CD14-positive monocyte (primary cell): ENCODE measurements around the gene UBR2. TPM values are rescaled to one million over a fixed set of nuclear protein-coding genes. Genes with fewer than 3 reads are reported as not detected.
"Not testable (repeated sequence)": the region's sequence is repeated elsewhere in the genome, so short reads cannot be mapped to it uniquely, and the experiment has no call there.

Experiments used
- DNase-seq, 3 donors: peaks; one replicate each; pipeline ENCODE4 v3.0.0-alpha.2; 2011 to 2022
- H2AFZ ChIP-seq: 2 replicates; pipeline ENCODE4 v1.6.0; 2012; ENCODE audit warnings: mild to moderate bottlenecking, low read depth, low read length, inconsistent platforms; ENCODE audit not compliant: insufficient read depth, poor library complexity, severe bottlenecking
- H3K27ac ChIP-seq, 2 donors: 1 replicate in 1 of 2; 2 replicates in 1 of 2; pipeline ENCODE4 v1.5.1; 2012 to 2013; ENCODE audit warnings: low read length in 2 of 2, control low read depth in 1 of 2, inconsistent platforms in 1 of 2, low read depth in 1 of 2, mild to moderate bottlenecking in 1 of 2
- H3K27me3 ChIP-seq, 2 donors: one replicate each; pipeline versions ENCODE4 v1.6.0 to v1.6.1; 2011 to 2013; ENCODE audit warnings: low read length in 2 of 2; ENCODE audit not compliant: control insufficient read depth in 2 of 2, insufficient read depth in 2 of 2
- H3K36me3 ChIP-seq, 2 donors: replicated peaks in 1 of 2; 1 replicate in 1 of 2; 2 replicates in 1 of 2; pipeline versions ENCODE4 v1.5.1 to v1.6.1; 2012 to 2013; ENCODE audit warnings: low read length in 2 of 2, control low read depth in 1 of 2, inconsistent platforms in 1 of 2, mild to moderate bottlenecking in 1 of 2; ENCODE audit not compliant: insufficient read depth in 2 of 2, control insufficient read depth in 1 of 2
- H3K4me1 ChIP-seq, 2 donors: 1 replicate in 1 of 2; 2 replicates in 1 of 2; pipeline versions ENCODE4 v1.5.1 to v1.6.1; 2012 to 2013; ENCODE audit warnings: low read length in 2 of 2, control low read depth in 1 of 2, inconsistent platforms in 1 of 2, mild to moderate bottlenecking in 1 of 2, moderate library complexity in 1 of 2; ENCODE audit not compliant: insufficient read depth in 2 of 2, control insufficient read depth in 1 of 2
- H3K4me2 ChIP-seq: replicated peaks from 2 replicates; pipeline ENCODE3; 2012; ENCODE audit warnings: low read length, moderate library complexity, mild to moderate bottlenecking; ENCODE audit not compliant: poor library complexity, severe bottlenecking; ENCODE audit errors: extremely low read depth
- H3K4me3 ChIP-seq, 3 experiments: fragments of 200-600 bp in 1 of 3; sonication (generic) in 1 of 3; replicated peaks in 1 of 3; 1 replicate in 2 of 3; 2 replicates in 1 of 3; pipeline ENCODE4 v1.5.1; 2011 to 2013; ENCODE audit warnings: low read length in 3 of 3, mild to moderate bottlenecking in 3 of 3, control low read depth in 2 of 3, low read depth in 2 of 3, inconsistent platforms in 1 of 3, moderate library complexity in 1 of 3
- H3K79me2 ChIP-seq: 2 replicates; pipeline ENCODE4 v1.6.0; 2012; ENCODE audit warnings: mild to moderate bottlenecking, control low read depth, inconsistent platforms, low read length, moderate library complexity; ENCODE audit not compliant: insufficient read depth
- H3K9ac ChIP-seq: 2 replicates; pipeline ENCODE4 v1.6.0; 2017; ENCODE audit warnings: low read length, mild to moderate bottlenecking; ENCODE audit not compliant: insufficient read depth, poor library complexity, severe bottlenecking
- H3K9me3 ChIP-seq, 2 donors: replicated peaks in 1 of 2; 1 replicate in 1 of 2; 2 replicates in 1 of 2; pipeline versions ENCODE4 v1.5.1 to v1.6.1; 2012 to 2013; ENCODE audit warnings: low read length in 2 of 2, control low read depth in 1 of 2; ENCODE audit not compliant: control insufficient read depth in 1 of 2, insufficient read depth in 1 of 2
- H4K20me1 ChIP-seq: 2 replicates; pipeline ENCODE4 v1.6.0; 2012; ENCODE audit warnings: mild to moderate bottlenecking, low read length, control low read depth, moderate library complexity; ENCODE audit not compliant: insufficient read depth
- H3K27ac Mint-ChIP-seq, 7 donors: one replicate each; pipeline ENCODE4 v1.8.0; 2020; ENCODE audit warnings: mild to moderate bottlenecking in 7 of 7, mixed read lengths in 7 of 7, moderate library complexity in 6 of 7, inconsistent platforms in 2 of 7
- H3K27me3 Mint-ChIP-seq, 3 donors: one replicate each; pipeline ENCODE4 v1.8.0; 2021 to 2022; ENCODE audit warnings: low read depth in 3 of 3, mild to moderate bottlenecking in 3 of 3, mixed read lengths in 3 of 3, moderate library complexity in 3 of 3, inconsistent platforms in 1 of 3
- H3K36me3 Mint-ChIP-seq, 2 donors: one replicate each; pipeline ENCODE4 v1.8.0; 2020; ENCODE audit warnings: mixed read lengths in 2 of 2, inconsistent platforms in 1 of 2, mild to moderate bottlenecking in 1 of 2
- H3K4me1 Mint-ChIP-seq: one replicate; pipeline ENCODE4 v1.8.0; 2020; ENCODE audit warnings: mild to moderate bottlenecking, mixed read lengths
- H3K4me3 Mint-ChIP-seq, 2 donors: one replicate each; pipeline ENCODE4 v1.8.0; 2020; ENCODE audit warnings: mild to moderate bottlenecking in 2 of 2, mixed read lengths in 2 of 2, moderate library complexity in 1 of 2
- H3K9me3 Mint-ChIP-seq, 7 donors: one replicate each; pipeline ENCODE4 v1.8.0; 2020 to 2022; ENCODE audit warnings: mixed read lengths in 7 of 7, mild to moderate bottlenecking in 6 of 7, moderate library complexity in 6 of 7, inconsistent platforms in 2 of 7
- CTCF ChIP-seq: fragments of 200-600 bp; IDR thresholded peaks from one replicate; pipeline ENCODE4 v1.8.0; 2022; ENCODE audit warnings: antibody characterized with exemption, mild to moderate bottlenecking
- WGBS: methylation state at CpG from one replicate; pipeline ENCODE4 v1.1.5; 2013; ENCODE audit warnings: missing lambda C conversion rate; ENCODE audit not compliant: insufficient coverage; 5-methylcytosine and 5-hydroxymethylcytosine counted together
- intact Hi-C, 2 donors: fragments of 100-400 bp; cut with micrococcal nuclease; formaldehyde crosslinking; loops; one replicate each; pipeline versions ENCODE4 v1.15.0 to v1.15.1; 2023
- polyA plus RNA-seq, 3 donors: library from polyadenylated mRNA; depleted of rRNA in 1 of 3; unstranded in 2 of 3; stranded (reverse) in 1 of 3; fragments of 300-500 nt in 2 of 3; fragments of >200 nt in 1 of 3; fragmentation: Illumina TruSeq in 2 of 3; gene quantifications; 1 replicate in 2 of 3; 2 replicates in 1 of 3; pipeline ENCODE4 v1.2.3, GENCODE V29; 2012 to 2021

Gene UBR2
- polyA plus RNA-seq, 3 donors, result 9.0 to 17.8 (median 12.8) TPM

GRCh38 chr6:42729731-42730130 is 165.9 kb downstream of the UBR2 start:
- H3K9me3 ChIP-seq, result peaks cover 0 to 7% of the 10 kb centered on the region in 2 donors
- no CpG with 5 or more reads among the region's 3 CpGs for WGBS
- DNase-seq, result no peak
- peaks cover 5 to 16% of the 10 kb centered on the region in 2 donors for H3K4me1 ChIP-seq
- no peaks in the 10 kb centered on the region for H3K79me2 ChIP-seq
- no peak overlapping the region for H3K9ac ChIP-seq
- H2AFZ ChIP-seq, result no peak overlapping the region
- H3K9me3 Mint-ChIP-seq, result peaks cover 0 to 12% (median 4%) of the 10 kb centered on the region in 7 donors
- H4K20me1 ChIP-seq, result no peaks in the 10 kb centered on the region
- intact Hi-C loops, result loop anchor here (5.0 to 10.0 kb wide), 2 partner anchors 55 to 67 kb away; partner anchors contain the start of gene BICRAL (in 1 of the 2)
- no peaks in the 10 kb centered on the region for H3K36me3 ChIP-seq
- no peak overlapping the region for H3K4me3 ChIP-seq
- peaks cover 2 to 9% (median 6%) of the 10 kb centered on the region in 3 donors for H3K27me3 Mint-ChIP-seq
- H3K4me3 Mint-ChIP-seq, result no peak overlapping the region
- H3K27ac ChIP-seq, result no peak overlapping the region
- TF ChIP-seq CTCF, result no peak
- no peaks in the 10 kb centered on the region for H3K36me3 Mint-ChIP-seq
- H3K27ac Mint-ChIP-seq, result peak overlapping the region in 2 of 7 donors; percentile 18 to 83
- H3K4me2 ChIP-seq, result no peak overlapping the region
- H3K27me3 ChIP-seq, result no peaks in the 10 kb centered on the region
- H3K4me1 Mint-ChIP-seq, result peaks cover 18% of the 10 kb centered on the region

- H3K36me3 Mint-ChIP-seq, H3K27ac ChIP-seq, H3K27me3 Mint-ChIP-seq, H3K27ac Mint-ChIP-seq, H3K4me1 Mint-ChIP-seq, H4K20me1 ChIP-seq, H3K4me3 ChIP-seq, H3K79me2 ChIP-seq, H3K4me3 Mint-ChIP-seq, H3K4me2 ChIP-seq, H3K9me3 ChIP-seq, intact Hi-C loops, H3K27me3 ChIP-seq, H3K4me1 ChIP-seq, DNase-seq, H3K9ac ChIP-seq, H2AFZ ChIP-seq, H3K36me3 ChIP-seq: not testable (repeated sequence)
- peaks cover 0 to 12% (median 4%) of the 10 kb centered on the region in 7 donors for H3K9me3 Mint-ChIP-seq
- 100% methylated on average over 3 of the region's 13 CpGs for WGBS
These were observed 170.1 kb downstream of the UBR2 start for GRCh38 chr6:42733867-42734481.
